GM23248 (cell line): ENCODE data around the gene TTBK1. TPM values are rescaled to one million over a fixed set of nuclear protein-coding genes. Genes with fewer than 3 reads are reported as not detected.

ENCODE experiments used
- DNase-seq: peaks from one replicate; pipeline ENCODE4 v3.0.0-alpha.2; 2015
- H2AFZ ChIP-seq: fragments of 200-600 bp; sonication (generic); 2 replicates; pipeline ENCODE4 v1.6.1; 2016; ENCODE audit warnings: antibody characterized with exemption
- H3F3A ChIP-seq: fragments of 200-600 bp; sonication (generic); 2 replicates; pipeline ENCODE4 v1.6.1; 2016; ENCODE audit warnings: mild to moderate bottlenecking, antibody characterized with exemption, mixed run types; ENCODE audit not compliant: insufficient read depth
- H3K27ac ChIP-seq: fragments of 200-600 bp; sonication (generic); 2 replicates; pipeline ENCODE4 v1.5.1; 2016; ENCODE audit warnings: mild to moderate bottlenecking
- H3K27me3 ChIP-seq: fragments of 200-600 bp; sonication (generic); replicated peaks from 2 replicates; pipeline ENCODE4 v1.6.1; 2016; ENCODE audit warnings: mild to moderate bottlenecking; ENCODE audit not compliant: insufficient read depth
- H3K36me3 ChIP-seq: fragments of 200-600 bp; sonication (generic); 2 replicates; pipeline ENCODE4 v1.6.1; 2016; ENCODE audit warnings: low read depth, mild to moderate bottlenecking
- H3K4me1 ChIP-seq: fragments of 200-600 bp; sonication (generic); 2 replicates; pipeline ENCODE4 v1.6.1; 2016; ENCODE audit warnings: mild to moderate bottlenecking; ENCODE audit not compliant: insufficient read depth
- H3K4me2 ChIP-seq: fragments of 200-600 bp; sonication (generic); one replicate; pipeline ENCODE4 v1.6.1; 2016; ENCODE audit warnings: mild to moderate bottlenecking; ENCODE audit not compliant: unreplicated experiment
- H3K4me3 ChIP-seq: fragments of 200-600 bp; sonication (generic); 2 replicates; pipeline ENCODE4 v1.5.1; 2016; ENCODE audit warnings: mild to moderate bottlenecking
- H3K79me2 ChIP-seq: fragments of 200-600 bp; sonication (generic); 2 replicates; pipeline ENCODE4 v1.6.1; 2016; ENCODE audit warnings: mild to moderate bottlenecking; ENCODE audit not compliant: insufficient read depth
- H3K9ac ChIP-seq: fragments of 200-600 bp; sonication (generic); 2 replicates; pipeline ENCODE4 v1.6.1; 2016; ENCODE audit warnings: mild to moderate bottlenecking
- H3K9me2 ChIP-seq: fragments of 200-600 bp; sonication (generic); 2 replicates; pipeline ENCODE4 v1.6.1; 2016; ENCODE audit warnings: mixed run types, mild to moderate bottlenecking, moderate library complexity; ENCODE audit not compliant: insufficient read depth
- H3K9me3 ChIP-seq: fragments of 200-600 bp; sonication (generic); one replicate; pipeline ENCODE4 v1.6.1; 2017; ENCODE audit warnings: low read depth
- H4K20me1 ChIP-seq: fragments of 200-600 bp; sonication (generic); 2 replicates; pipeline ENCODE4 v1.6.0; 2016; ENCODE audit not compliant: insufficient read depth
- EZH2 ChIP-seq: fragments of 200-600 bp; sonication (generic); IDR thresholded peaks from 2 replicates; pipeline ENCODE4 v1.6.1; 2018; ENCODE audit warnings: antibody characterized with exemption, mild to moderate bottlenecking; ENCODE audit not compliant: insufficient read depth, poor library complexity, severe bottlenecking
- EZH2phosphoT487 ChIP-seq: fragments of 200-600 bp; sonication (generic); IDR thresholded peaks from 2 replicates; pipeline ENCODE4 v1.6.1; 2018; ENCODE audit warnings: antibody characterized with exemption, moderate library complexity, mild to moderate bottlenecking, low read depth; ENCODE audit not compliant: insufficient read depth
- WGBS, 2 experiments: methylation state at CpG; one replicate each; pipeline ENCODE4 v1.1.6; 2015 to 2017; ENCODE audit warnings: low lambda C conversion rate in 2 of 2, low coverage in 1 of 2; ENCODE audit errors: missing lambda C conversion rate in 2 of 2; 5-methylcytosine and 5-hydroxymethylcytosine counted together
- in situ Hi-C: fragments of 300-500 bp; cut with MboI; formaldehyde crosslinking; loops from 2 replicates; pipeline ENCODE4 v1.15.0; 2020
- polyA plus RNA-seq: library from polyadenylated mRNA; unstranded; fragments of >200 nt; fragmentation: Nextera tagmentation; extraction: Ambion mirVana; gene quantifications from 2 replicates; pipeline ENCODE4 v1.2.1, GENCODE V29; 2016
- small RNA-seq: library from RNA; depleted of rRNA; stranded (forward); fragments of <200 nt; gene quantifications from one replicate; pipeline ENCODE3, GENCODE V24; 2014; ENCODE audit warnings: low read depth, low replicate concordance
- total RNA-seq: library from RNA; depleted of rRNA; stranded (reverse); fragments of >200 nt; shearing (Covaris generic); gene quantifications from 2 replicates; pipeline ENCODE4 v1.2.3, GENCODE V29; 2014; rRNA removed

Gene TTBK1
- total and polyA plus RNA-seq, 2 experiments from 2014 or later: not detected

- Histone ChIP-seq H3K4me1 (no peaks in the 10 kb centered on the region), H3K79me2 (no peaks in the 10 kb centered on the region), H3F3A (no peaks in the 10 kb centered on the region), H4K20me1 (no peaks in the 10 kb centered on the region), H3K4me2 (no peak overlapping the region), H3K9ac (no peak overlapping the region), H3K9me2 (no peaks in the 10 kb centered on the region), H3K27me3 (no peaks in the 10 kb centered on the region), H2AFZ (no peak overlapping the region), H3K36me3 (peaks cover 26% of the 10 kb centered on the region; the same call in 1 of the 2 replicates), H3K27ac (no peak overlapping the region), H3K4me3 (no peak overlapping the region), H3K9me3 (no peaks in the 10 kb centered on the region)
- 24 to 28% methylated on average over 3 of the region's 3 CpGs for WGBS, 2 experiments
- no peak for TF ChIP-seq EZH2phosphoT487
- no peak for TF ChIP-seq EZH2
- in situ Hi-C loops: loop anchor here (10.0 kb wide), 1 partner anchor 82 kb away; no protein-coding TSS in a partner anchor
- DNase-seq: no peak
Observed at GRCh38 chr6:43336382-43336781, 93.1 kb downstream of the TTBK1 start.

Small RNAs within 50 kb of the gene (small RNA-seq; reads per million reads assigned to genes)
- gene RPL12P47: not detected

Other genes with a start within 250 kb of the TTBK1 start
- gene MEA1, start 229.5 kb upstream of the TTBK1 start, total RNA-seq: 83.1 and 100 TPM in 2 replicates
- 171 and 175 TPM in 2 replicates for gene MEA1, start 229.5 kb upstream of the TTBK1 start, polyA plus RNA-seq
- gene KLHDC3, start 229.2 kb upstream of the TTBK1 start, total RNA-seq: 124 and 129 TPM in 2 replicates
- gene KLHDC3, start 229.2 kb upstream of the TTBK1 start, polyA plus RNA-seq: 94.3 and 95.4 TPM in 2 replicates
- 45.0 and 58.3 TPM in 2 replicates for gene RRP36, start 221.9 kb upstream of the TTBK1 start, total RNA-seq
- 71.6 and 74.3 TPM in 2 replicates for gene RRP36, start 221.9 kb upstream of the TTBK1 start, polyA plus RNA-seq
- 50.1 and 54.1 TPM in 2 replicates for gene CUL7, start 189.6 kb upstream of the TTBK1 start, total RNA-seq
- gene CUL7, start 189.6 kb upstream of the TTBK1 start, polyA plus RNA-seq: 21.8 and 23.7 TPM in 2 replicates
- 18.5 and 19.7 TPM in 2 replicates for gene MRPL2, start 184.0 kb upstream of the TTBK1 start, total RNA-seq
- gene MRPL2, start 184.0 kb upstream of the TTBK1 start, polyA plus RNA-seq: 71.9 and 78.0 TPM in 2 replicates
- gene KLC4, start 183.8 kb upstream of the TTBK1 start, total RNA-seq: 15.0 and 32.2 TPM in 2 replicates
- gene KLC4, start 183.8 kb upstream of the TTBK1 start, polyA plus RNA-seq: 10.4 and 10.7 TPM in 2 replicates
- gene PTK7, start 167.2 kb upstream of the TTBK1 start, total RNA-seq: 146 and 162 TPM in 2 replicates
- 110 and 113 TPM in 2 replicates for gene PTK7, start 167.2 kb upstream of the TTBK1 start, polyA plus RNA-seq
- 23.5 and 29.6 TPM in 2 replicates for gene SRF, start 72.2 kb upstream of the TTBK1 start, total RNA-seq
- gene SRF, start 72.2 kb upstream of the TTBK1 start, polyA plus RNA-seq: 3.3 TPM in 2 replicates
- 15.0 and 26.1 TPM in 2 replicates for gene CUL9, start 61.3 kb upstream of the TTBK1 start, total RNA-seq
- gene CUL9, start 61.3 kb upstream of the TTBK1 start, polyA plus RNA-seq: 8.5 and 8.6 TPM in 2 replicates
- gene DNPH1, start 14.0 kb upstream of the TTBK1 start, total RNA-seq: 61.2 and 94.8 TPM in 2 replicates
- 90.2 and 93.6 TPM in 2 replicates for gene DNPH1, start 14.0 kb upstream of the TTBK1 start, polyA plus RNA-seq
- not detected in 2 replicates for gene SLC22A7, start 54.8 kb downstream of the TTBK1 start, total RNA-seq
- gene SLC22A7, start 54.8 kb downstream of the TTBK1 start, polyA plus RNA-seq: not detected in 2 replicates
- gene CRIP3, start 65.3 kb downstream of the TTBK1 start, total RNA-seq: not detected in 2 replicates
- gene CRIP3, start 65.3 kb downstream of the TTBK1 start, polyA plus RNA-seq: 0.39 TPM in 1 of 2 replicates, not detected in the other
- 10.7 TPM in 2 replicates for gene ZNF318, start 126.2 kb downstream of the TTBK1 start, total RNA-seq
- 4.1 and 4.6 TPM in 2 replicates for gene ZNF318, start 126.2 kb downstream of the TTBK1 start, polyA plus RNA-seq
- 18.2 and 21.3 TPM in 2 replicates for gene ABCC10, start 184.1 kb downstream of the TTBK1 start, total RNA-seq
- gene ABCC10, start 184.1 kb downstream of the TTBK1 start, polyA plus RNA-seq: 20.0 and 21.0 TPM in 2 replicates
- gene DLK2, start 212.1 kb downstream of the TTBK1 start, total RNA-seq: 0.51 and 0.76 TPM in 2 replicates
- 0.66 and 1.4 TPM in 2 replicates for gene DLK2, start 212.1 kb downstream of the TTBK1 start, polyA plus RNA-seq
- 17.7 and 32.9 TPM in 2 replicates for gene TJAP1, start 234.1 kb downstream of the TTBK1 start, total RNA-seq
- 12.7 and 16.0 TPM in 2 replicates for gene TJAP1, start 234.1 kb downstream of the TTBK1 start, polyA plus RNA-seq